T-helper 17 cell (primary cell): ENCODE results near the gene TSNAXIP1. TPM values are rescaled to one million over a fixed set of nuclear protein-coding genes. Genes with fewer than 3 reads are reported as not detected.
"Not testable (repeated sequence)": the region's sequence is repeated elsewhere in the genome, so short reads cannot be mapped to it uniquely, and the experiment has no call there.

ENCODE experiments used
- ATAC-seq: fragments of 150-1000 bp; cut with Tn5 transposase; 2 replicates; pipeline ENCODE4 v1.10.0; 2021; ENCODE audit warnings: mild to moderate bottlenecking, moderate library complexity
- DNase-seq, 3 donors: peaks; one replicate each; pipeline versions ENCODE4 v3.0.0 to v3.0.0-alpha.2; 2020 to 2021
- H3K9me3 ChIP-seq: one replicate; pipeline ENCODE4 v1.7.0; 2013; ENCODE audit warnings: low read length, mild to moderate bottlenecking; ENCODE audit not compliant: control insufficient read depth, poor library complexity, severe bottlenecking
- H3K27ac Mint-ChIP-seq: one replicate; pipeline ENCODE4 v1.8.0; 2022; ENCODE audit warnings: mild to moderate bottlenecking, moderate library complexity, mixed read lengths
- H3K27me3 Mint-ChIP-seq: one replicate; pipeline ENCODE4 v1.8.0; 2022; ENCODE audit warnings: mixed read lengths
- H3K36me3 Mint-ChIP-seq: one replicate; pipeline ENCODE4 v1.8.0; 2022; ENCODE audit warnings: low read depth, mixed read lengths
- H3K4me1 Mint-ChIP-seq: one replicate; pipeline ENCODE4 v1.8.0; 2022; ENCODE audit warnings: mild to moderate bottlenecking, mixed read lengths
- H3K4me3 Mint-ChIP-seq: one replicate; pipeline ENCODE4 v1.8.0; 2022; ENCODE audit warnings: mild to moderate bottlenecking, moderate library complexity, mixed read lengths
- total RNA-seq, 4 donors: library from RNA in 2 of 4; stranded (reverse) in 2 of 4; gene quantifications; one replicate each; pipeline ENCODE4 v1.2.3 and lab custom pipeline; 2022 to 2026

Gene TSNAXIP1
- total RNA-seq, 2 donors from 2014 or later: 0.62 to 0.63 TPM

DNA sequence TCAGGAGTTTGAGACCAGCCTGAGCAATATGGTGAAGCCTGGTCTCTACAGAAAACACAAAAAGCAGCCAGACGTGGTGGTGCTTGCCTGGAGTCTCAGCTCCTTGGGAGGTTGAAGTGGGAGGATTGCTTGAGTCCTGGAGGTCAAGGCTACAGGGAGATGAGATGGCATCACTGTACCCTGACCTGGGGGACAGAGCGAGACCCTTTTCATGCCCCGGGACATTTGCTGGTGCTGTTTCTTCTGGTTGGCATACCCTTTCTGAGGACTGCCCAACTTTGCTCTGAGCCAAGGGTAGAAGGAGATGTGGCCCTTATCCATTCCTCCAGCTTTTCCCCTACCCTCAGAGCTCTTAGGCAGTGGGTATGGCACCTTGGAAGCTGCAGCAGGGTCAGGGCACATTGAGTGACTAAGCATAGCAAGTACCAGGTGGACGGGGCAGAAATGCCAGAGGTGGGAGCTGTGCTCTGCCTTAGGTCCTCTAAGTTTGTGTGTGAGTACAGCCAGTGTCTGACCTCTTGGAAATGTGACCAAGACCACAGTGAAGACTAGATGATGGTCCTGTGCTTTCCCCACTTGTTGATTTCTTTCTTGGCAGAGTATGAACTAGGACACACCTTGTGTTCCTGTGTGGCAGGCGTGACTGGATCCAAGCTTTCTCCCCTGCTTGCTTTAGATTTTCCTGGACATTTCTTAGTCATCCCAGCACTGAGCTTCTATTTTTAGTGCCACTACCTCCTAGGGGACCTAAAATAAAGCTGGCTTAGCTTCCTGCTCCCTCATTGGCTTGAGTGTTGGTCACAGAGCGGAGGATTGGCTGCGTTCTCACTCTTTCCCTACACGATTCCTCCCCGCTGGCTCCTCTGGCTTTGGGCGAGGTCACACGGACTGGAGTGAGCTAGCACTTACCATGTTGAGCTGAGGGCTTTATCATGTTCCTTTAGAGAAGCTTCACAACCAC is 56.2 kb downstream of the TSNAXIP1 start:
- peak overlapping the region; percentile 84 for H3K27ac Mint-ChIP-seq
- H3K27me3 Mint-ChIP-seq: no peaks in the 10 kb centered on the region
- no peak for DNase-seq

DNA sequence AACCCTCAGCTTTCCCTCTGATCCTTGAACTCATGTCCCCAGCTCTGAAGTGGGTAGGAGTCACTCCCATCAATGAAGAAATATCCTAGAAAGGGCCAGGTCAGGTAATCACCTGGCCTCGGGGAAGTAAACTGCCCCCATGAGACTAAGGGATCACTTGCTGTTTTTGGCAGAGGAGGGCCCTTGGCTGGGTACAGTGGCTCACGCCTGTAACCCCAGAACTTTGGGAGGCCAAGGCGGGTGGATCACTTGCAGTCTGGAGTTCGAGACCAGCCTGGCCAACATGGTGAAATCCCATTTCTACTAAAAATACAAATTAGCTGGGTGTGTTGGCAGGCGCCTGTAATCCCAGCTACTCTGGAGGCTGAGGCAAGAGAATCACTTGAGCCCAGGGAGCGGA is 57.4 kb downstream of the TSNAXIP1 start:
- not testable (repeated sequence) for H3K9me3 ChIP-seq, H3K4me1 Mint-ChIP-seq, ATAC-seq, DNase-seq, H3K27me3 Mint-ChIP-seq, H3K4me3 Mint-ChIP-seq, H3K36me3 Mint-ChIP-seq
- H3K27ac Mint-ChIP-seq: peak overlapping the region; percentile 8

More for the DNA sequence above, 56.2 kb downstream of the TSNAXIP1 start:
- Mint-ChIP-seq H3K4me3 (no peak overlapping the region), H3K4me1 (peaks cover 14% of the 10 kb centered on the region), H3K36me3 (no peaks in the 10 kb centered on the region)
- ATAC-seq: no peak
- no peaks in the 10 kb centered on the region for H3K9me3 ChIP-seq

DNA sequence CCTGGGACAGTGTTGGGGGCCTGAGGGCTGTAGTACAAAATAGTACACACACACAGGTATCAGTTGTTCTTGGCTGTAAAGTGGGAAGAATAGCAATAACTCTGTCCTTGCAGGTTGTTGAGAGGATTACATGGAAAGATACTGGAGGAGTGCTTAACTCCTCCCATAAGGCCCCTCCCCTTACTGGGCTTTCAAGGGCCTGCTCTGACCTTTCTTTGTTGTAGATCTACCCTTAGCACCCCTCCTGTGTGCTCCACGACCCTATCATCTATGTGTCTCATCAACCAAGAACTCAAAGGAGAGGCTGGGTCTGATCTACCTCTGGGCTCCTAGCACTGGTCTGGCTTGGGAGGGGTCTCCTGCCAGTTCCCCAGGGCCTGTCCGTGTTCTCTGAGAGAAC is 57.9 kb downstream of the TSNAXIP1 start:
- ATAC-seq (no peak), DNase-seq (no peak)
- no peaks in the 10 kb centered on the region for H3K27me3 Mint-ChIP-seq
- H3K4me3 Mint-ChIP-seq: no peak overlapping the region
- peaks cover 7% of the 10 kb centered on the region for H3K4me1 Mint-ChIP-seq
- no peak overlapping the region for H3K27ac Mint-ChIP-seq
- H3K9me3 ChIP-seq: no peaks in the 10 kb centered on the region
- no peaks in the 10 kb centered on the region for H3K36me3 Mint-ChIP-seq

DNA sequence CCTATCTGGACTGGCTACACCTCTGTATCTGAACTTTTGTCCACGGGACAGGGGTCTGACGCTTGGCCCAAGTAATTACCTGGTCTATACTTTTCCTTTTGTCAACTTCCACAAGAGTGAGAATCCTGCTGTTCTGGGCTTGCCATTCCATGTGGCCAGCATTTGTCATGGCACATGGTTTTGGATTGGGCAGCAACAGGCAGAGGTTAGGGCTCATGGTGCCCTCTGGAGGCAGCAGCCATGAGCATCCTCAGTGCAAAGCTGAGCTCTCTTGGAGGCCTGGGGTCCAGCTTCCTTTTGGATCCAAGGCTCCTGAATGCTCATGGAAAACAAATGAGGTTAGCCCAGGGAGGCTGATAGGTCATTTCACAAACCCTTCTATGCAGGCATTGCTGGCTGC is 58.6 kb downstream of the TSNAXIP1 start:
- H3K36me3 Mint-ChIP-seq: no peaks in the 10 kb centered on the region
- no peaks in the 10 kb centered on the region for H3K9me3 ChIP-seq
- H3K27me3 Mint-ChIP-seq: no peaks in the 10 kb centered on the region
- peaks cover 7% of the 10 kb centered on the region for H3K4me1 Mint-ChIP-seq
- ATAC-seq (peak; percentile 55), DNase-seq (no peak)
- no peak overlapping the region for H3K27ac Mint-ChIP-seq
- H3K4me3 Mint-ChIP-seq: no peak overlapping the region

DNA sequence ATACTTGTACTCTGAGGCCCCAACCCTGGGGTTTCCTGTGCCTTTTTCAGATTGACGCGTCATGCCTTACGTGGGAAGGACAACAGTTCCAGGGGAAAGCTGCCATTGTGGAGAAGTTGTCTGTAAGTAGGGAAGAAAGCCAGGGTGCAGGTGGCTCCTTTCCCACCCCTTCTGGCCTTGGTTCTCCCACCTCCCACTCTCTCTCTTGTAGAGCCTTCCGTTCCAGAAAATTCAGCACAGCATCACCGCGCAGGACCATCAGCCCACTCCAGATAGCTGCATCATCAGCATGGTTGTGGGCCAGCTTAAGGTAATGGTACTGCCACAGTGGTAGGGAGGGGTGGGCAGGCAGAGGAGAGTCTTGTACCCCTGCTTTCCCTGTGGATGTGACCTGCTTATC is 61.6 kb downstream of the TSNAXIP1 start:
- ATAC-seq (no peak), DNase-seq (no peak)

DNA sequence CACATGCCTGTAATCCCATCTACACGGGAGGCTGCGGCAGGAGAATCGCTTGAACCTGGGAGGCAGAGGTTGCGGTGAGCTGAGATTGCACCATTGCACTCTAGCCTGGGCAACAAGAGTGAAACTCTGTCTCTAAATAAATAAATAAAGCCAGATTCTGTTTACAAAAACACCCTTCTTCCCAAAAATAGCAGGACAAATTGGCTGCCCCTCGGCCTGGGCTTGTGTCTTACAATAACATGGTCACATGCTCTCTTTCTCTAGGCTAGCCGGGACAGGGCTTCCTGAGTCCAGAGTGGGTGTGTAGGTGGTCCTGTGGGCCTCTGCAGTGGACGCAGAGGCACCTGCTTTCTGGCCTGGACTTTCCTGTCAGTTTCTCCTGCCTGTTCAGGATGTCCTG is 63.0 kb downstream of the TSNAXIP1 start:
- Mint-ChIP-seq H3K27ac (no peak overlapping the region), H3K4me1 (peaks cover 22% of the 10 kb centered on the region), H3K27me3 (no peaks in the 10 kb centered on the region), H3K4me3 (no peak overlapping the region), H3K36me3 (no peaks in the 10 kb centered on the region)
- DNase-seq (no peak), ATAC-seq (no peak)
- H3K9me3 ChIP-seq: no peaks in the 10 kb centered on the region

More for the DNA sequence above, 61.6 kb downstream of the TSNAXIP1 start:
- peaks cover 12% of the 10 kb centered on the region for H3K4me1 Mint-ChIP-seq
- no peaks in the 10 kb centered on the region for H3K36me3 Mint-ChIP-seq
- H3K9me3 ChIP-seq: no peaks in the 10 kb centered on the region
- no peaks in the 10 kb centered on the region for H3K27me3 Mint-ChIP-seq
- H3K27ac Mint-ChIP-seq: no peak overlapping the region
- no peak overlapping the region for H3K4me3 Mint-ChIP-seq

DNA sequence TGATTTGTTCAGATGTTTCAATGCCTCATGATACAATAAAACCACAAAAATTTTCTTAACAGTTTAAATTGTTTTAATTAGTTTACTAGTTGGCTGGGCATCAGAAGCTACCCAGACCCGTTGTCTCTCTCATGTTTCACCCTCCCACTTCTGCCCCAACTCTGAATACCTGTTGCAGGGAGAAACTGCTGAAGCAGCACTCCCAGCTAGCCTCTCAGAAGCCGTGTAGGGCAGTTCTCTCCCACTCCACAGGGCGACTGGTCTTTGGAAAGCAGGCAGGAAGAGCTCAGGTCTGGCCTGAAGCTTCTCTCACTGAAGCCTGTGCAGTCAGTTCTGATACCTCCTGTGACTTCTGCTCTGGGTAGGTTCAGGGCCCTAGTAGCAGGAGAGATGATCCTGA is 64.6 kb downstream of the TSNAXIP1 start:
- ATAC-seq (no peak), DNase-seq (no peak)
- no peak overlapping the region for H3K27ac Mint-ChIP-seq
- peak overlapping the region; percentile 62 for H3K4me3 Mint-ChIP-seq
- H3K4me1 Mint-ChIP-seq: peaks cover 28% of the 10 kb centered on the region
- H3K27me3 Mint-ChIP-seq: no peaks in the 10 kb centered on the region
- no peaks in the 10 kb centered on the region for H3K9me3 ChIP-seq
- H3K36me3 Mint-ChIP-seq: no peaks in the 10 kb centered on the region

DNA sequence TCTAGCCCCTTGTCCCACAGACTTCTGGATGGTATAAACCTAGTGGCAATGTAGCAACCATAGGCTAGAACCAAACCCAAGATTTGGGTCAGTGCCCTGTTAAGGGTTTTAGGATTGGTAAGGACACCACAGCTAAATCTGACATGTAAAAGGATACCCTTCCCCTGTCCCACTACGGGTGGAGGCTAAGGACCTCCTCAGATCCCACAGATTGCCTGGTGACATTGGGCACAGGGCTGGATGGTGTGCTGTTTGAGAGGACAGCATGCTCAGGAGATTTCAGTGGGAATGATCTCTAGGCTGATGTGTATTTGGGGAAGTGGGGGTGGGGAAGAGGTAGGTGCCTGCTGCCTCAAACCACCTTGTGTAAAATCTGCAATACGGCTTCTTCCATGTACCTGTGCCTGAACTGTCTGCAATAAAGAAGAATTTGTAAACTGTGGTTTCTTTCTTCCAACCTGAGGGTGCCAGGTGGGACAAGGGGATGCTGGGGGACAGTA is 65.5 kb downstream of the TSNAXIP1 start:
- Mint-ChIP-seq H3K4me1 (peaks cover 28% of the 10 kb centered on the region), H3K4me3 (peak overlapping the region; percentile 95), H3K27ac (peak overlapping the region; percentile 95), H3K27me3 (no peaks in the 10 kb centered on the region), H3K36me3 (no peaks in the 10 kb centered on the region)
- ATAC-seq (no peak), DNase-seq (no peak)
- H3K9me3 ChIP-seq: no peaks in the 10 kb centered on the region

DNA sequence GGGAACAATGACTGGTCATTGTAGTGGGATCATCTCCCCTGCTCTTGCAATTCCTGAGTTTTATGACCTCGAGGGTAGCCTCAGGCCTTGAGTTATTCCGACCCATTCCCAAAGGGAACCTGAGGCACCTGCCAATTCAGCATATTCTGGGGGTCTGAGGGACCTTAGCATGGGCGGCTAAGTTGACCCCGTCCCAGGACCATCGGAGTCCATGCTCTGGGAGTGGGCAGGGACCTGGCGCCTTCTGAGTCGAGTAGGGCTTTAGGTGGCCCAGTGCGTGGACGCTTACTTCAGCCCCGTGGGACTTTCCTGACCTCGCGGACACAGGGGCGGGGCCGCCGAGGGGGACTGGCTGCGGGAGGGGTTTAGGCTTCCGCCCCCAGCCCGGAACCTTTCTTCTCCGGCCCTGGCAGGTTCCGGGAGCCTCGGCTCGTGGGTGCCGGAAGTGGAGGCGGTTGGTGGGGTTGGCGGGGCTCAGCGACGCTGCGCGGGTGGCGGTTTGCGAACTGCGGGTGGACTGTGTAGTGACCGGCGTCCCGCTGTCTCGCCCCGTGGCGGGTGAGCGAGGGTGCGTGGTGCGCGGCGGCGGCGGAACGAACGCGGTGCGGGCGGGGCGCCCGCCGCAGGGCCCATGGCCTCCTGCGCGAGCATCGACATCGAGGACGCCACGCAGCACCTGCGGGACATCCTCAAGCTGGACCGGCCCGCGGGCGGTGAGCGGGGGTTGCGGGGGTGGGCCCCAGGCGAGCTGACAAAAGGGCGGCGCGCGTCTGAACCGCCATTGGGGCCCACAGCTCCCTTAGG is 66.1 kb downstream of the TSNAXIP1 start, which contains the start of gene EDC4:
EDC4 (plus strand) TSS at position 422 of the 804 bp plus-strand sequence; CDS start at position 632, 210 bp downstream.
- peak; percentile 93 for ATAC-seq
- Mint-ChIP-seq H3K4me3 (peak within 1 kb of the TSS; percentile 95), H3K27ac (peak within 1 kb of the TSS; percentile 95), H3K27me3 (no peaks in the 10 kb centered on the region), H3K4me1 (peaks cover 28% of the 10 kb centered on the region), H3K36me3 (no peaks in the 10 kb centered on the region)
- DNase-seq: peak; percentile 77 to 89 (median 78)
- no peaks in the 10 kb centered on the region for H3K9me3 ChIP-seq

DNA sequence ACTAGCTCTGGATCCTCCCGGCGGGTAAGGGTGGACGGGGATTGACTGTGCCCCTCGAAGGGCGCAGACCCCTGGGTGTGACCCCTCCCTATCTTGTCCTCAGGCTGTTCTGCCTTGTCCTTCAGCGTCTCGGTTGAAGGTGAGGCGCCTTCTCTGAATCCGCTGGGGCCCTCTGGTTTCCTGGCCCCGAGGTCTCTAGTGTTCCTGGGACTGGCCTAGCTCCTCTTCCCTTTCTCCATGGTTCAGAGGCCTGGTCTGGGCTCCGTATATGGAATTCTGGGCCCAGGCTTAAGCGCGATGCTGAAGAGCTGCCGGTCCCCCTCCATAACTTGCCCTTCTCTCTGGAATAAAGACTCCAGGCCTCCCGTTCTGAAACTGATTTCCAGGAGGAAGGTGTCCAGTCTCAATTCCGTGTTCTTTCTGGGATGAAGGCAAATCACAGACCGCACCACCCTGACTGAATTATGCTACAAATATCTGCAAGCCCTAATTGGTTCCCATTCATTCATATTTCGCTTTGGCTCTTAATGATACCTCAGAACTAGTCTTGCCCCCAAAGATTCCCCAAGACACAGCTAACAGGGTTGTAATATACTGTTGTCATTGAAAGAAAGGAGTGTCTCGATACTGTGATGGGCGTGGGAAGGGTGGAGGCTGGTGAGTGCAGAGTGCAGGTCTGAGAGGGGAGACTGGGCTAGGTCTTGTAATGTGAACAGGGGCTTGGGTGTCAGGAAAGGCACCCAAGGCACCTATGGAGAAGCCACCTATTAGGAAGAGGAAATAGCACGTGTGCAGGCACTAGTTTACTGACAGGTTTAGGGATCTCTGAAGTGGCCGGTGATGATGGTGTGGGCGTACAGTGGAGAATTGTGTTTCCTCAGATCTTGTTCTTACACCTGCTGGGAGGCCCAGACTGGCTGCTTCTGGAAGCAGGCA is 67.0 kb downstream of the TSNAXIP1 start:
- Mint-ChIP-seq H3K27me3 (no peaks in the 10 kb centered on the region), H3K4me3 (peak overlapping the region; percentile 95), H3K4me1 (peaks cover 28% of the 10 kb centered on the region), H3K36me3 (no peaks in the 10 kb centered on the region), H3K27ac (peak overlapping the region; percentile 95)
- DNase-seq (no peak), ATAC-seq (peak; percentile 12)
- H3K9me3 ChIP-seq: no peaks in the 10 kb centered on the region

DNA sequence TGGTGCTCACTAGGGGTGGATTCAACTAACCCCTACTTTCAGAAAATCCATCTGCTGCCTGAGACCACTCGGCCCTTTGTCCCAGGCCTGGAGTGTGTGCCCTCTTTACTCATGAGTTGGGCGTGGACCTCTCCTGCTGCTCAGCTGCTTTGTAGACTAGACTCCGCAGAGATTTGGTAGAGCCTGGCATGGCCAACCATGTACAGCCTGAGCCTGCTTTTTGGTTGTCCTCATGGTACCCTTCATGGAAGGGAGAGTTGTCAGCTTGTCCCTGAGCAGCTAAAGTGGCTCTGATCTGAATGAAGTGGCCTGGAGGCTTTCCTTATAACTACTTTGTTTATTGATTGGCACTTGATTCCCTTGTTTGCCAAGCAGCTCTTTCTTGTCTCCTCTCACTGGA is 67.7 kb downstream of the TSNAXIP1 start:
- peaks cover 28% of the 10 kb centered on the region for H3K4me1 Mint-ChIP-seq
- DNase-seq (no peak), ATAC-seq (no peak)
- H3K4me3 Mint-ChIP-seq: peak overlapping the region; percentile 95
- H3K27me3 Mint-ChIP-seq: no peaks in the 10 kb centered on the region
- no peaks in the 10 kb centered on the region for H3K9me3 ChIP-seq
- peak overlapping the region; percentile 95 for H3K27ac Mint-ChIP-seq
- H3K36me3 Mint-ChIP-seq: no peaks in the 10 kb centered on the region

DNA sequence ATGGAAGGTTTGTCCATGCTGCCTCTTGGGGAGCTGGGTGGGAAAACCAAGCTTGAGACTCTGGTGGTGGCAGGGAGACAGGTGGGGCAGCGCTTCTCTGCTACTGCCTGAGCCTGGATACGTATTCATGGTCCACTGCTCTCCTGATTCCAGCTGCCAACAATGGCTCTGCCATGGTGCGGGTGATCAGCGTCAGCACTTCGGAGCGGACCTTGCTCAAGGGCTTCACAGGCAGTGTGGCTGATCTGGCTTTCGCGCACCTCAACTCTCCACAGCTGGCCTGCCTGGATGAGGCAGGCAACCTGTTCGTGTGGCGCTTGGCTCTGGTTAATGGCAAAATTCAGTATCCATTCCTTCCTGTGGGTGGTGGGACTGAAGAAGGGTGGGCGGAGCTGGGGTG is 70.4 kb downstream of the TSNAXIP1 start:
- Mint-ChIP-seq H3K4me1 (peaks cover 28% of the 10 kb centered on the region), H3K36me3 (no peaks in the 10 kb centered on the region), H3K27me3 (no peaks in the 10 kb centered on the region), H3K4me3 (no peak overlapping the region), H3K27ac (no peak overlapping the region)
- no peak for ATAC-seq
- H3K9me3 ChIP-seq: no peaks in the 10 kb centered on the region
- DNase-seq: no peak
